ENCODE data around the gene VIPR2. TPM values are rescaled to one million over a fixed set of nuclear protein-coding genes. Genes with fewer than 3 reads are reported as not detected.
"Not testable (repeated sequence)": the region's sequence is repeated elsewhere in the genome, so short reads cannot be mapped to it uniquely, and the experiment has no call there.

The VIPR2 gene
- total and polyA plus RNA-seq, 10 donors: 0.41 to 1.4 (median 0.64) TPM

DNA sequence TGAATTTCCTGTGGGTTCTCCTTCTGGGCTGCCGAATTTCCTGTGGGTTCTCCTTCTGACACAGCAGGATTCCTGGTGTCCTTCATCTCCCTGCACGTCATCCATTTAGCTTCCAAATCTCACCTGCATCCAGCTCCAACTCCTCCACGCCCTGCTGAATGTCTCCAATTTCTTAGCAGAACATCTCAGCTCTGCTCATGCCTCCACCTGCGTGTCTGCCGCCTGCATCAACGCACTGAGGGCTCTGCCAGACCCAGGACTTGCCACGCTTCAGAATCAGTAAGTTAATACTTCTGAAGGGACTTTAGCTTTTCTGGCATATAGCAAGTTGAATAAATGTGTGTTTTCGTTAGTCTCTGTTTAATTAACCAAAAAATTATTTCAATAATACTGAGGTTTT lies 31.1 kb upstream of the VIPR2 start:
- Histone ChIP-seq H3K4me3 (no peak overlapping the region), H3K4me1 (no peaks in the 10 kb centered on the region), H3K9me3 (peaks cover 0 to 31% (median 19%) of the 10 kb centered on the region in 8 donors), H3K36me3 (no peaks in the 10 kb centered on the region), H3K27ac (peak overlapping the region in 1 of 8 donors; percentile 61), H3K27me3 (replicated peaks in 1 of 7) (no peaks in the 10 kb centered on the region)
- intact Hi-C loops (cut with DNase I; ENCODE audit: low total_unique reads): no loop called here
- WGBS, 5 donors: 81 to 88% (median 83%) methylated on average over 8 of the region's 8 CpGs
- TF ChIP-seq POLR2A (IDR thresholded peaks at IDR 0.05) (no peak), POLR2AphosphoS5 (IDR thresholded peaks at IDR 0.05) (no peak)
- TF ChIP-seq, protein P1, sequence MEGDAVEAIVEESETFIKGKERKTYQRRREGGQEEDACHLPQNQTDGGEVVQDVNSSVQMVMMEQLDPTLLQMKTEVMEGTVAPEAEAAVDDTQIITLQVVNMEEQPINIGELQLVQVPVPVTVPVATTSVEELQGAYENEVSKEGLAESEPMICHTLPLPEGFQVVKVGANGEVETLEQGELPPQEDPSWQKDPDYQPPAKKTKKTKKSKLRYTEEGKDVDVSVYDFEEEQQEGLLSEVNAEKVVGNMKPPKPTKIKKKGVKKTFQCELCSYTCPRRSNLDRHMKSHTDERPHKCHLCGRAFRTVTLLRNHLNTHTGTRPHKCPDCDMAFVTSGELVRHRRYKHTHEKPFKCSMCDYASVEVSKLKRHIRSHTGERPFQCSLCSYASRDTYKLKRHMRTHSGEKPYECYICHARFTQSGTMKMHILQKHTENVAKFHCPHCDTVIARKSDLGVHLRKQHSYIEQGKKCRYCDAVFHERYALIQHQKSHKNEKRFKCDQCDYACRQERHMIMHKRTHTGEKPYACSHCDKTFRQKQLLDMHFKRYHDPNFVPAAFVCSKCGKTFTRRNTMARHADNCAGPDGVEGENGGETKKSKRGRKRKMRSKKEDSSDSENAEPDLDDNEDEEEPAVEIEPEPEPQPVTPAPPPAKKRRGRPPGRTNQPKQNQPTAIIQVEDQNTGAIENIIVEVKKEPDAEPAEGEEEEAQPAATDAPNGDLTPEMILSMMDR (IDR thresholded peaks at IDR 0.05 in 8 of 11, conservative IDR thresholded peaks at IDR 0.05 in 3 of 11): no peak
- DNase-seq: no peak

DNA sequence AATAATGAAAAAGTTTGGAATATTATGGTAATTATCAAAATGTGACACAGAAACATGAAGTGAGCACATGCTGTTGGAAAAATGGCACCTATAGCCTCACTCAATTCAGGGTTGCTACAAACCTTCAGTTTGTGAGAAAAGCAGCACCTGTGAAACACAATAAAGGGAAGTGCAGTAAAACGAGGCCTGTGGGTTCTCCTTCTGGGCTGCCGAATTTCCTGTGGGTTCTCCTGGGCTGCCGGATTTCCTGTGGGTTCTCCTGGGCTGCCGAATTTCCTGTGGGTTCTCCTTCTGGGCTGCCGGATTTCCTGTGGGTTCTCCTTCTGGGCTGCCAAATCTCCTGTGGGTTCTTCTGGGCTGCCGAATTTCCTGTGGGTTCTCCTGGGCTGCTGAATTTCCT lies 30.4 kb upstream of the VIPR2 start:
- Histone ChIP-seq H3K9me3 (peaks cover 0 to 26% (median 19%) of the 10 kb centered on the region in 8 donors), H3K27ac (peak overlapping the region in 1 of 8 donors; percentile 33)
- H3K27me3 ChIP-seq (replicated peaks in 1 of 7); intact Hi-C loops (cut with DNase I; ENCODE audit: low total_unique reads); H3K4me3 ChIP-seq; H3K36me3 ChIP-seq; H3K4me1 ChIP-seq; DNase-seq: not testable (repeated sequence)
- WGBS, 5 donors: 14 to 53% (median 29%) methylated on average over 6 of the region's 6 CpGs

DNA sequence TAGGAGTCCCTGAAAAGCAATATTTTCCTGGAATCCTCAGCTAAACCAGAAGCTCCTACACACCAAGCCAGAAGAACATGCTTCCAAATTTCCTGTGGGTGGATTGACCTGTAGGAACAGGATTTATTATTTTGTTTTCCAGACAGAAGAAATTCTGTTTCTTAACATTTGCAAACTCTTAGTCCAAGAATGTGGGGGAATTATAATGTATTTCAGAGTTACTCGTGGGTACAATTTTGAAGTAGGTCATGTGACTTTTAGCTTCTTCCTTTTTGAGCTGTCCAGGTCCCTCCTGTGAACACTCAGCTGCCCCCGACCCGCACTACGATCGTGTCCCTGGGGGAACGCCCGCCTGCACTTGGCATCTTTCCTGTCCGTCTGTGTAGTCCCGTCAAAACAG lies 27.7 kb upstream of the VIPR2 start:
- intact Hi-C loops (cut with DNase I; ENCODE audit: low total_unique reads): no loop called here
- TF ChIP-seq, protein P1 (IDR thresholded peaks at IDR 0.05 in 8 of 11, conservative IDR thresholded peaks at IDR 0.05 in 3 of 11): no peak
- TF ChIP-seq POLR2AphosphoS5 (IDR thresholded peaks at IDR 0.05) (no peak), POLR2A (IDR thresholded peaks at IDR 0.05) (no peak)
- no peaks in the 10 kb centered on the region for H3K4me1 ChIP-seq
- DNase-seq: no peak
- no peaks in the 10 kb centered on the region for H3K27me3 ChIP-seq (replicated peaks in 1 of 7)
- peaks cover 0 to 28% (median 19%) of the 10 kb centered on the region in 8 donors for H3K9me3 ChIP-seq
- 84 to 92% (median 86%) methylated on average over 9 of the region's 9 CpGs for WGBS, 5 donors
- H3K4me3 ChIP-seq: no peak overlapping the region
- H3K36me3 ChIP-seq: no peaks in the 10 kb centered on the region
- H3K27ac ChIP-seq: no peak overlapping the region

DNA sequence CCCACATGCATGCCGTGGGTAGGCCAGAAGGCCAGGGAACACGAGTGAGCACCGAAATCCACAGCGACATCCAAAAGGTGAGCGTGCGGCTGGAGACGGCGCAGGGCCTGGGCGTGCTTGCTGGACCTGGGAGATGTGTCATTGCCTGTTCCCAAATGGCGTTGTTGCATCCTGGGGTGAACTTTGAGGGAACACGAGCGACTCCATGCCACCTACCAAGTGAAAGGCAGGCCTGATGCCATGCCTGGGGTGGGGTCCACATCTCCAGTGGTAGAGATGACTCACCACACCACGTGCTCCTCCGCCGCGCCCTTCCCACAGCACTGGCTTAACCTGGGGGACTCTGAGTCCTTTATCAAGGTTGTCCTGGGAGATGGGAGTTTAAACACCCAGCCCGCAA lies 24.7 kb upstream of the VIPR2 start:
- WGBS, 5 donors: 89 to 93% (median 90%) methylated on average over 17 of the region's 17 CpGs
- intact Hi-C loops (cut with DNase I; ENCODE audit: low total_unique reads): no loop called here

More for the DNA sequence above, 24.7 kb upstream of the VIPR2 start:
- DNase-seq: no peak
- no peak overlapping the region for H3K27ac ChIP-seq
- no peaks in the 10 kb centered on the region for H3K4me1 ChIP-seq
- H3K36me3 ChIP-seq: no peaks in the 10 kb centered on the region
- no peaks in the 10 kb centered on the region for H3K27me3 ChIP-seq (replicated peaks in 1 of 7)
- H3K9me3 ChIP-seq: peaks cover 0 to 26% (median 7%) of the 10 kb centered on the region in 8 donors
- TF ChIP-seq POLR2AphosphoS5 (IDR thresholded peaks at IDR 0.05) (no peak), POLR2A (IDR thresholded peaks at IDR 0.05) (no peak)
- TF ChIP-seq, protein P1 (IDR thresholded peaks at IDR 0.05 in 8 of 11, conservative IDR thresholded peaks at IDR 0.05 in 3 of 11): no peak
- H3K4me3 ChIP-seq: no peak overlapping the region
